ENCODE results near the gene HLCS.

DNA sequence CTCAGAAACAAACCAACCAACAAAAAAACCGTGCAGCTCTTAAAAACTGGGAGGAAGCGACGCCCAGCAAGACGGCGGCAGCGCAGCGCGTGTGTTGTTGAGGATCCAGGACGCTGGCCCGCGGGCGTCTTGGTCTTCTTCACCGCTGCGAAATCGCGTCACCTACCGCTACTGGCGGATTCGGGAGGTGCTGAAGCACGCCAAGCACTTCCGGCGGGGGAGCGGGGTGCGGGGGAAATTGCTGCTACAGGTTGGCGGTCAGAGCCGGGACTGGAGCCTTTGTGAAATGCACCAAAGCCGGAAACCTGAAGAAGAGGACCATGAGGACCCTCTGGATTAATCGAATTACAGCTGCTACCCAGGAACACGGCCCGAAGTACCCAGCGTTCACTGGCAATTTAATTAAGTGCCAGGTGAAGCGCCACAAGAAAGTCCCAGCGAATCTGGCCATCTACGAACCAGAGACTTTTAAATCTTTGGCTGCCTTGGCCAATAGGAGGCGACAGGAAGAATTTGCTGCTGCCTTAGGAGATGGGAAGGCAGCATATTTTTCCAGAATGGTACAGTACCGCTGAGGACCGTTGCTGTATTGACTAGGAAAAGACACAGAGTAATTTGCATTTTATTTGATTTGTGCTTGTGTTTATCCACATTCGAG lies 28.2 kb upstream of the HLCS start:
- TF ChIP-seq EZH2 (IDR thresholded peaks at IDR 0.05) (no peak), EZH2phosphoT487 (IDR thresholded peaks at IDR 0.05) (no peak)
- TF ChIP-seq, protein P1, sequence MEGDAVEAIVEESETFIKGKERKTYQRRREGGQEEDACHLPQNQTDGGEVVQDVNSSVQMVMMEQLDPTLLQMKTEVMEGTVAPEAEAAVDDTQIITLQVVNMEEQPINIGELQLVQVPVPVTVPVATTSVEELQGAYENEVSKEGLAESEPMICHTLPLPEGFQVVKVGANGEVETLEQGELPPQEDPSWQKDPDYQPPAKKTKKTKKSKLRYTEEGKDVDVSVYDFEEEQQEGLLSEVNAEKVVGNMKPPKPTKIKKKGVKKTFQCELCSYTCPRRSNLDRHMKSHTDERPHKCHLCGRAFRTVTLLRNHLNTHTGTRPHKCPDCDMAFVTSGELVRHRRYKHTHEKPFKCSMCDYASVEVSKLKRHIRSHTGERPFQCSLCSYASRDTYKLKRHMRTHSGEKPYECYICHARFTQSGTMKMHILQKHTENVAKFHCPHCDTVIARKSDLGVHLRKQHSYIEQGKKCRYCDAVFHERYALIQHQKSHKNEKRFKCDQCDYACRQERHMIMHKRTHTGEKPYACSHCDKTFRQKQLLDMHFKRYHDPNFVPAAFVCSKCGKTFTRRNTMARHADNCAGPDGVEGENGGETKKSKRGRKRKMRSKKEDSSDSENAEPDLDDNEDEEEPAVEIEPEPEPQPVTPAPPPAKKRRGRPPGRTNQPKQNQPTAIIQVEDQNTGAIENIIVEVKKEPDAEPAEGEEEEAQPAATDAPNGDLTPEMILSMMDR (IDR thresholded peaks at IDR 0.05): no peak
